H1 (cell line): ENCODE results near the gene EPHA1. TPM values are rescaled to one million over a fixed set of nuclear protein-coding genes. Genes with fewer than 3 reads are reported as not detected.

Experiments
- CREB1 ChIP-seq: IDR thresholded peaks from 2 replicates; pipeline ENCODE4 v1.6.1; 2012; ENCODE audit warnings: inconsistent platforms
- KDM4A ChIP-seq: IDR thresholded peaks from one replicate; pipeline ENCODE4 v1.7.1; 2012; ENCODE audit warnings: low read depth, mild to moderate bottlenecking, moderate library complexity, low read length, inconsistent platforms; ENCODE audit not compliant: severe bottlenecking
- RXRA ChIP-seq: IDR thresholded peaks from 2 replicates; pipeline ENCODE4 v1.6.1; 2011; ENCODE audit warnings: low read depth, mild to moderate bottlenecking, low read length, moderate library complexity; ENCODE audit not compliant: insufficient read depth
- TCF12 ChIP-seq: IDR thresholded peaks from 2 replicates; pipeline ENCODE4 v1.6.1; 2011; ENCODE audit warnings: low read depth, mild to moderate bottlenecking, low read length
- TEAD4 ChIP-seq: IDR thresholded peaks from 2 replicates; pipeline ENCODE4 v1.6.1; 2012; ENCODE audit warnings: low read depth, low read length, inconsistent platforms, mixed read lengths
- YY1 ChIP-seq: IDR thresholded peaks from 2 replicates; pipeline ENCODE4 v1.6.1; 2011; ENCODE audit warnings: low read depth, mild to moderate bottlenecking, low read length
- ZNF274 ChIP-seq: IDR thresholded peaks from 2 replicates; pipeline ENCODE4 v1.7.0; 2012; ENCODE audit warnings: low read length, borderline replicate concordance; ENCODE audit errors: extremely low read depth
- polyA plus RNA-seq, 7 experiments: library from polyadenylated mRNA; depleted of rRNA in 3 of 7; stranded (reverse) in 5 of 7; unstranded in 2 of 7; fragments of >200 nt in 5 of 7; fragments of 200-250 nt in 2 of 7; gene quantifications; 1 replicate in 5 of 7; 2 replicates in 1 of 7; 4 replicates in 1 of 7; pipeline versions ENCODE4 v1.2.1 to v1.2.3, GENCODE V29; 2011 to 2013; ENCODE audit warnings: missing spikeins in 2 of 7, mixed read lengths in 2 of 7
- total RNA-seq: library from RNA; stranded (reverse); fragmentation: NEBNext Ultra II Directional; extraction: Animal tissue kit (Norgen Biotek cat#: 25700); gene quantifications from 2 replicates; pipeline ENCODE4 v1.2.1, GENCODE V29; 2021

Gene EPHA1
- total and polyA plus RNA-seq, 2 of the 8 experiments (the other 6 are each of a cell fraction or from before 2014, with no cell fraction given), result 86.5 to 133 TPM

DNA sequence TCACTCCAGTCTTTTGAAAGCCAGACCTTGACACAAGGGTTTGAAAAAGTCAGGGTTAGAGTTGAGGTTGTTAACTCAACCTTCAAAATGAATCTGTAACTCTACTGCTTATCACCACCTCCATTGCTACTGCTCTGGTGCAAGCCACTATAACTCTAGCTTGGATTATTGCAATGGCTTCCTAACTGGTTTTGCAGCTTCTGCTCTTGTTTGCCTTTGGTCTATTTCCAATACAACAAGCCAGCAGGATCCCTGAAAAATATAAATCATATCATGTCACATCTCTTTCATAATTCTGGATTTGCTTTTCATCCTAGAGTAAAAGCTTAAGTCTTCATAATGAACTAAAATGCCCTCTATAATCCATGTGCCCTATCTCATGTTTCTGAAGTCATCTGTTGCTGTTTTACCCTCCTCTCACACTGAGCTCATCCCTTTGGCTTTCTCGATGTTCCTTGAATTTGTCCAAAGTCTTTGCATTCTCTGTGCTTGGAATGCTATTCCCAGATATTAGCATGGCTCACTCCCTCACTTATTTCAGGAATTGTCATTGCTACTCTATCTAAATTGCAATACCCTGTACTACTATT, 45.5 kb upstream of the EPHA1 start (continued):
- TF ChIP-seq RXRA (no peak), ZNF274 (no peak), CREB1 (no peak), TEAD4 (no peak), YY1 (no peak), KDM4A (no peak), TCF12 (no peak)
